Measurements from ENCODE around the gene ANO4.

The ANO4 gene

GRCh38 chr12:100794441-100795173 is at the start of gene ANO4:
ANO4 (plus strand) TSS chr12:100794776; CDS start chr12:100901786, 107,010 bp downstream.
- DNase-seq = no peak
- in situ Hi-C loops (cut with MboI; ENCODE audit: low pct_unique_long_range_greater_than_20kb, low sequenced_read_pairs) = no loop called here

DNA sequence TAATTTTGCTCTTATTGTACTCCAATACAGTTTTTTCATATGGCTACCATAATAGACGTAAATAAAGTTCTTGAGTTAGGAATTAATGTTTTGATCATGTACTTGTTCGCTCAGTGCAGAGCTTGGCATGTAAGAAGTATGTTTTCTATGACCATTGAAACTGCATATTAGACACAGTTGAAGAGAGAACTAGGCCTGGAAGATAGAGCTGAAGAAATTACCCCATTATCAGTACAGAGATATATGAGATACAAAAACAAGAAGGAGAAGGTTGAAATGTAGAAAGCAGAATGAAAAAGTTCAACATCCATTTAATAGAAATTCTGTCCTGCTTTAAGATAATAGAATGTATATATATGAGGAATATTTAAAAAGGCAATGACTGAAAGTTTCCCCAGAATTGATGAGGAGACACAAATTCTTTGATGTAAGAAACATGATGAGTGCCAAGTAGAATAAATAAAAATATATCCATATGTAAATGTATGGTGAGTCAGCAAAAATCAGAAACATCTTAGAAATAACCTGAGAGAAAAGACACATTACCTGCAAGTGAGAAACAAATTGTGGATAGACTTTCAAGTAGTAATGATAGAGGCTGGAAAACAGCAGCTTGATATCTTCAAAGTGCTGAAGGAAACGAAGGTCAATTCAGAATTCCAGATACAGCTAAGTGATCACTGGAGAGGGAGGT is 49.1 kb upstream of the ANO4 start:
- no peak for DNase-seq
- in situ Hi-C loops (cut with MboI; ENCODE audit: low pct_unique_long_range_greater_than_20kb, low sequenced_read_pairs) = no loop called here

- no peak for DNase-seq
- in situ Hi-C loops (cut with MboI; ENCODE audit: low pct_unique_long_range_greater_than_20kb, low sequenced_read_pairs) = no loop called here
These were observed 41.7 kb upstream of the ANO4 start for GRCh38 chr12:100752841-100753240.

DNA sequence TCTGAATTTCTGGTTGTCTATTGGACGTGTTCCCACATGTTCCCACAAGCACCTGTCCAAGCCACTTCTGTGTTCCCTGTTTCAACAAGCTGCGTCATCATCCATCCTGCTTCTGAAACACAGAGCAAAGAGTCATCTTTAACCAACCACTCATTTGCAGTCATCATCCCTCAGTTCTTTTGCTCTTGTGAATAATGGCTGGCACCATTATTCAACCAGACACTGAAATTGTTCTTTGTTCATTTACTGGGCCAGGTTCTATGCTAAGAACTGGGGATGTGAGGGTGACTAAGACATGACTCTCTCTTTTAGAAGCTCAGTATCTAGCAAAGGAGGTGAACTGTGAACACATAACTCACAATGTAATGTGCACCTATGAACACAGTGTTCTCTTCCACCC is 40.7 kb upstream of the ANO4 start:
- no peak for DNase-seq

DNA sequence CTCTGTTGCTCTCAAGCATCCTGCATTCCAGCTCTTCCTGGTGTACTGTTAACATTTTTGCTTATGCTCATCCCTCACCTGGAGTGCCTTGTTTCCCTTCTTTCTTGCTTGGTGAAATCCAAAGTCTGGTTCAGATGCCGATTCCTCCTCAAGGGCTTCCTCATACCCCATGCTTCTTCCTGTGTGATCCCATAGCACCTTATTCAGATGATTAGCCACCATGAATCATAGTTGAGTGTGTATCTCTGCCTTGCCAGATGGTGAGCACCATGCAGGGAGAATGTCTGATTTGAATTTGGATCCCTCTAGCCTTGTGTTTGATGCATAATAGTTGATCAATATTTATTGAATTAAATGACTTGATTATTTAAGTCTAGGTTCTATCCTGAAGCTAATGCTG is 39.4 kb upstream of the ANO4 start:
- in situ Hi-C loops (cut with MboI; ENCODE audit: low pct_unique_long_range_greater_than_20kb, low sequenced_read_pairs) = no loop called here
- DNase-seq = no peak

More for the DNA sequence above, 40.7 kb upstream of the ANO4 start:
- in situ Hi-C loops (cut with MboI; ENCODE audit: low pct_unique_long_range_greater_than_20kb, low sequenced_read_pairs) = no loop called here

DNA sequence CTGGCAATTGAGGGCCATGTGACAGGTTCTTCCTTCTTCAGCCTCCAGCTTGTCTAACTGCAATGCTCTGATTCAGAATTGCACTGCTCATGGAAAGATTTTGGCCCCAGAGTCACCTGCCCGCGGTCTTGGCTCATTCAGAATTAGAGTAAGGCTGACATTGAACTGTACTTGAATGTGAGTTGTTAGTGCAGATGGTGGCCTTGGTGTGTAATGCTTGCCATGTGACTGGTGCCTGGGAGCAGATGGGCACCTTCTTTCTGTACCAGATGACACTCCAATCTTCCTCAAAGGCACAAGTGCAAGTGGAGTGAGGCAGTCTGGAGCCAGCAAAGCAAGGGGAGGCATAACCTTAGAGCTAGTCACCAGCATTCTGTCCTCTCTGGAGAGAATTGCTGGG is 36.5 kb upstream of the ANO4 start:
- in situ Hi-C loops (cut with MboI; ENCODE audit: low pct_unique_long_range_greater_than_20kb, low sequenced_read_pairs) = no loop called here
- DNase-seq = no peak

DNA sequence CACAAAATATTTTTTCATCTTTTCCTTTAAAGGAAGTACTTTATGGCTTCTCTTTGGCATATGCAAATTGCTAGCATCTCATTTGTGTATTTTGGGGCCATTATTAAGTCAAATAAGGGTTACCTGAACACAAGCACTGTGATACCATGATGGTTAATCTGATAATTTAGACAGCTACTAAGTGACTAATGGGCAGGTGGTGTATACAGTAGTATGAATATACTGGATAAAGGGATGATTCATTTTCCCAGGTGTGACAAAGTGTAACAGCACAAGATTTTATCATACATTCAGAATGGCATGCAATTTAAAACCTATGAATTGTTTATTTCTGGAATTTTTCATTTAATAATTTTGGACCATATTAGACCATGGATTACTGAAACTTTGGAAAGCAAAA is 27.2 kb upstream of the ANO4 start:
- in situ Hi-C loops (cut with MboI; ENCODE audit: low pct_unique_long_range_greater_than_20kb, low sequenced_read_pairs) = no loop called here
- no peak for DNase-seq

DNA sequence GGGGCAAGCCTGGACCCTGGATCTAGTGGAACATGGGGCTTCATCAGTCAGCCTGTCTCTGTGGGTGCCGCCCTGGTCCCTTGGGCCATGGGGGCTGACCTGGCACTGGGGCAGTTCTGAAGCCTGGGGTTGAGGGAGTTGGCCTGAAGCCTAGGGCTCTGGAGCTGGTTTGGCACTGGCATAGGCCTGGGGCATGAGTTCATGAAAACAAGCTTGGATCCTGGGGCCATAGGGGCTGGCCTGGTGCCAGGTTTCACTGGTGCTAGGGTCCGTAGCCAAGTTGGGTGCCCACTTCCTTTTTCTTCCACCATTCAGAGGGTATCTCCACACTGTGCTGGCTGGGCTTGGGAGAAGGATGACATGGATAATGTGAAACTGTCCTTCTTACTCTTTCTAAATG is 26.6 kb upstream of the ANO4 start:
- no peak for DNase-seq
- in situ Hi-C loops (cut with MboI; ENCODE audit: low pct_unique_long_range_greater_than_20kb, low sequenced_read_pairs) = no loop called here

- in situ Hi-C loops (cut with MboI; ENCODE audit: low pct_unique_long_range_greater_than_20kb, low sequenced_read_pairs) = no loop called here
- DNase-seq = no peak
These were observed 15.5 kb upstream of the ANO4 start for GRCh38 chr12:100778967-100779590.

DNA sequence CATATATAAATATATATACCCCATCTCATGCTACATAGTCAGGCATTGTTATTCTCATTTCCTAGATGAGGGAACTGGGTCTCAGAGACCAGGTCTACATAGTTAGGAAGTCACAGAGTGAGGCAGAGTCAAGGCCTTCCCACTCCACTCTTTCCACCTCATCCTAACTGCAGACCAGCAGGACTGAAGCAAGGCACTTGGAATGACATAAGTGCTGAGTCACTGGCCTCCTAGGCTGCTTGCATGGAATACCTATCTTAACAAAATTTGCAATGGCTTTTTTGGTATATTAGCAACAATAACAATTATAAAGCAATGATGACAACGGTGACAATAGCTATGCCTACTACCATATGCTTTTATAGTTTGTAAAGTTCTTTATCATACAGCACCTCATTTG is 5.4 kb upstream of the ANO4 start:
- in situ Hi-C loops (cut with MboI; ENCODE audit: low pct_unique_long_range_greater_than_20kb, low sequenced_read_pairs) = no loop called here
- no peak for DNase-seq

DNA sequence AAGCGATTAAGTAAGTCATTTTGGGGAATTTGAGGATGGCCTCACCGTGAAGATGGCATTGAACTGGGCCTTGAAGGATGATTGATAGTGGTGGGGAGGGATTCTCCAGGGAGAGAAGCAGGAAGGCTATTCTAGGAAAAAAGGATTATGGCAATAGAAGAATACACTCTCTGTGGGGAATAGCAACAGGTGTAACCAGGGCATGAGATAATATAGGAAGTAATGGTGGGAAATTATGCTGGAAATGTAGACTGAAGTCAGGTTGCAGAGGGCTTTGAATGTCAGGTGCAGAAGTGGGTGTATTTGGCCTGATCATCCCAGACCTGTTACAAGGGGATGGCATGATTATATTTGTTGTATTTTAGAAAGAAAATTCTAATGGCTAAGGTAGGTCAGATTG is 4.6 kb upstream of the ANO4 start:
- no peak for DNase-seq
- in situ Hi-C loops (cut with MboI; ENCODE audit: low pct_unique_long_range_greater_than_20kb, low sequenced_read_pairs) = no loop called here

DNA sequence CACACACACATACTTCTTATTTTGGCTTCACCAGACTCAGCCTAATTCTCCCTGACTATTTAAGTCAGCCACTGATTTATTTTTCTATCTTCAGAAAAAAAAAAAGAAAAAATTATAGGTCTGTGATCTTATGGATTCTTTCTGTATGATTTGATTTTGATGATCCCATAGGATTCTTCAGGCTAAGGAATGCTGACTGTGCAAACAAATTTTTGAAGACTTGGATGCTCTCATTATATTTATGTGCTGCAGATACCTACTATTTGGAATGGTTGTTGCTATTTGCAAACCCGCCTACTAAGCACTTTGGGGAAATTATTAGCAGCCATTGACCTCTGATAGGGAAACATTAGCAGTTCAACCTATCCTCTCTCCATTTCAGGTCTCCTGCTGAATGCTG is 4.0 kb upstream of the ANO4 start:
- in situ Hi-C loops (cut with MboI; ENCODE audit: low pct_unique_long_range_greater_than_20kb, low sequenced_read_pairs) = no loop called here
- DNase-seq = no peak

DNA sequence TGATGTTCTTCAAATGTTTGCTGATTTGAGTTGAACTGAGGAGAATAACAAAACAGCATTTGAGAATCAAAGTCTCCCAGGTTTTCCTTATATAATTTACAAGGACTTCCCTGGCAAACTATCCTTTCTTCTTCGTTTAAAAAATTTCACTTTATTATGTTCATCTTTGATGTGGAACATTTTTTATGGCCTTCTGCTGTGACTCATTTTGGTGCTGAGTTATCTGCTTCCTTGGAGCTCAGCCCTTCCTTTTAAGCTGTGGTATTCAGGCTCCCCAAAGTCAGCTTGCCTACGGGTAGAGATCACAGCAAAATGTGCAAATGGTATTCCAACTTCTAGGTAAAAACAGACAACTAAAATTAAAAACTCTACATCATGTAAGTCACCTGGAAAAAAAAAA is 1.4 kb upstream of the ANO4 start:
- DNase-seq = no peak
- in situ Hi-C loops (cut with MboI; ENCODE audit: low pct_unique_long_range_greater_than_20kb, low sequenced_read_pairs) = no loop called here

- in situ Hi-C loops (cut with MboI; ENCODE audit: low pct_unique_long_range_greater_than_20kb, low sequenced_read_pairs) = no loop called here
- DNase-seq = no peak
These were observed 711 bp downstream of the ANO4 start for GRCh38 chr12:100795174-100795799.

DNA sequence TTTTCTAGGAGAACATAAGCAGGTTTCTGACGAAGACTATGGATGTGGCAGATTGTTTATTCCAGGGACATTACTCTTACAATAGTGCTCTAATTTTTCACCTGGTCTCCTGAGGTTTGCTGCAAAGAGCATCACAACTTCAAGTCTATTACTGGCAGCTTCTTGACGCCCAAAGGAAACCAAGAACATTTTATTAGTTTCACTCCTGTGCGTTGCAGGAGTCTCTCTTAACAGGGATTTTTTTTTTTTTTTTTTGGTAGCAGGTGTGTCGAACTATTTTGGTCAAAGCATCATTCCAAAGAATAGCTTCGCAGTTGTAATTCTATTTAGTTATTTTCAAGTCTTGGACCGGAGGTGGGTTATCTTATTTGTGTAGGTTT is 1.2 kb downstream of the ANO4 start:
- in situ Hi-C loops (cut with MboI; ENCODE audit: low pct_unique_long_range_greater_than_20kb, low sequenced_read_pairs) = no loop called here

DNA sequence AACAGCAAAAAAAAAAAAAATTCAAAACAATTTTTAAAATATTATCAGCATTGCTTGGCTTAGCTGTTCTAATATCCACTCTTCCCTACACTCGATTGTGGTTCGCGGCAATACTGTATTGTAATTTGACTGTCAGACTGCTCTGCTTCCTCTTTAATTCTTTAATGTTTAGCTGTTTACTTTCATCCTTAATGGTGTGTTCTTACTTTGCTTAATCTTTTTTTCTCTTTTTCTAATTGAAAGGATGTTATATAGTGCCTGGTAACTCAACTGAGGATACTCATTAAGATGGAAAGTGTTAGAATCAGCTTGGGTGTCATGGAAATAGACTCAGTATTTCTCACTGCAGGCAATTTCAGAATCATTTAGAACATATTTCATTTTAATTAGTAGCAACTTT is 2.0 kb downstream of the ANO4 start:
- DNase-seq = no peak
- in situ Hi-C loops (cut with MboI; ENCODE audit: low pct_unique_long_range_greater_than_20kb, low sequenced_read_pairs) = no loop called here

More for the DNA sequence above, 1.2 kb downstream of the ANO4 start:
- DNase-seq = no peak

GRCh38 chr12:100797246-100797645 is 2.7 kb downstream of the ANO4 start:
- in situ Hi-C loops (cut with MboI; ENCODE audit: low pct_unique_long_range_greater_than_20kb, low sequenced_read_pairs) = no loop called here
- DNase-seq = no peak

DNA sequence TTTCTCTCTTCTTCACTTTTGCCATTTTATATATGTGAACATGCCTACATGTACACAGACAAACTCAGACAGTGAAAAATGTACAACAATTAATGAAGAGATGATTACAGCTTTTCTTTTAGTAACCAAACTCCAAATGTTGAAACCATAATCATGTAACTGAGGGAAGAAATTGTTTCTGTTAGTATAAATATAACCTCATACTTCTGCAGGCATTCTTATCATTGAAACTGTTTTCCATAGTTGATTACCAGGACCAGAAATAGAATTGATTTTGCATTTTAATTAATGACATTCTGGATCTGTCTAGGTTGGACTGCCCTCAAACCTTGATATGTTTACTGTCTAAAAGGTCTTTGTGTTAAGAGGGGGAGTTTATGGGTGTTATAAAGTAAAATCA is 3.2 kb downstream of the ANO4 start:
- in situ Hi-C loops (cut with MboI; ENCODE audit: low pct_unique_long_range_greater_than_20kb, low sequenced_read_pairs) = no loop called here

DNA sequence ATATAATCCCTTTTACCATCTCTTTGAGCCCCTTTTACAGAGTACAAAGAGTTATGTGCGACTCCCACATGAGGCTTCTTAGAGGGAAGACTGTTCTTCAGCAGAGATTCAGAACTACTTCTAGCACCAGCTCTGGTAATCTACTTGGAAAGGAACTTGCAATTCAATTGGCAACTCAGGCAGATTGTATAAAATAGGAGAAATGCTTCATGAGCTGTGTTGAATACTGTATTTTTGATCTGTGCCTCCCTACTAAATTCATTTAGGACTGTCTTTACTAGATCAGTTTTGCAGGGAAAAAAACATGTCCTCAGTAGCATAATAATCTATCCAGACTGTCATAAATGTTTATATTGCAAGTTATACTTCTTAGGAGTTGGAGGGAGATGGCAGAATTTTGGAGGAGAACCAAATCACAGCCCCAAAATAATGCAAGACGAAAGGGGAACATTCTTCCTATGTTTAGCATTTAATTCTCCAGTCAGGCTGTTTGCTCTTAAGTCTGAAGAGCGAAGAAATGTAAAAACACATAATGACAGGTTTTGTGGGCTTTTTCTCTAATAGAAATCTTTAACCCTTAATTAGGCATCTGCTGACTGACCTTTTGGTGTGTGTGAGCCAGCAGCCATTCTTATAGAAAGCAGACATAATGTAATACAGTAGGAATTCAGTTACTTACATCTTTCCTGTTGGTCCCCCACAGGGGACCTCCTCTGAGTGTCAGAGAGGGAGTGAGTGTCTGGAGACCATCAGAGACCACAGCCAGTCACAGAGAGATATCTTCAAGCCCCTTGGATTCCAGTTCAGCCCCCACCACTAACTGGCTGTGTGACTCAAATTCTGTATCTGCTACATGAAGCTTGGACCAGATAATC is 3.9 kb downstream of the ANO4 start:
- DNase-seq = no peak
- in situ Hi-C loops (cut with MboI; ENCODE audit: low pct_unique_long_range_greater_than_20kb, low sequenced_read_pairs) = no loop called here

More for the DNA sequence above, 3.2 kb downstream of the ANO4 start:
- no peak for DNase-seq

Measured in KBM-7 (cell line).